Measurements from ENCODE around the gene CDC42.

CDC42 gene

DNA sequence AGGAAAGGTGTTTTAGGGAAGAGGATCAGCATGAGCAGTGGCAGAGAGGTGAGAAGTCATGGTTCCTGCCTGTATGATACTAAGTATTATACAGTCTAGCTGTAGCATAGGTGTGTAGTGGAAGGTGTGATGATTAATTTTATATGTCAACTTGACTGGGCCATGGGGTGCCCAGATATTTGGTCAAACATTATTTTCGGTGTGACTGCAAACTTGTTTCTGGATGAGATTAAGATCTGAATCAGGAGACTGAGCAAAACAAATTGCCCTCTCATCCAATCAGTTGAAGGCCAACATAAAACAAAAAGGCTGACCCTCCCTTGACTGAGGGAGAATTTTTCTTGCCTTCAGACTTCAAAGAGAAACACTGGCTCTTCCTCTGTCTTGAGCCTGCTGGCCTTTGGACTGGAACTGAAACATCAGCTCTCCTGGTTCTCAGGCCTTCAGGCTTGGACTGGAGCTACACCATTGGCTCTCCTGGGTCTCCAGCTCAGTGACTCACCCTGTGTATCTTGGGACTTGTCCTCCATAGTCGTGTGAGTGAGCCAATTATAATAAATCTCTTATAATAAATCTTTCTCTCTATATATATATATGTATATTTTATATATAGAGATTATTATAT, 6.8 kb upstream of the CDC42 start:
- Mint-ChIP-seq H3K27ac (peak overlapping the region; percentile 35), H3K27me3 (no peaks in the 10 kb centered on the region), H3K4me3 (no peak overlapping the region), H3K36me3 (ENCODE audit: low read depth) (no peaks in the 10 kb centered on the region), H3K9me3 (peaks cover 6% of the 10 kb centered on the region), H3K4me1 (peaks cover 71% of the 10 kb centered on the region)
- ATAC-seq, result no peak
- DNase-seq, result no peak

DNA sequence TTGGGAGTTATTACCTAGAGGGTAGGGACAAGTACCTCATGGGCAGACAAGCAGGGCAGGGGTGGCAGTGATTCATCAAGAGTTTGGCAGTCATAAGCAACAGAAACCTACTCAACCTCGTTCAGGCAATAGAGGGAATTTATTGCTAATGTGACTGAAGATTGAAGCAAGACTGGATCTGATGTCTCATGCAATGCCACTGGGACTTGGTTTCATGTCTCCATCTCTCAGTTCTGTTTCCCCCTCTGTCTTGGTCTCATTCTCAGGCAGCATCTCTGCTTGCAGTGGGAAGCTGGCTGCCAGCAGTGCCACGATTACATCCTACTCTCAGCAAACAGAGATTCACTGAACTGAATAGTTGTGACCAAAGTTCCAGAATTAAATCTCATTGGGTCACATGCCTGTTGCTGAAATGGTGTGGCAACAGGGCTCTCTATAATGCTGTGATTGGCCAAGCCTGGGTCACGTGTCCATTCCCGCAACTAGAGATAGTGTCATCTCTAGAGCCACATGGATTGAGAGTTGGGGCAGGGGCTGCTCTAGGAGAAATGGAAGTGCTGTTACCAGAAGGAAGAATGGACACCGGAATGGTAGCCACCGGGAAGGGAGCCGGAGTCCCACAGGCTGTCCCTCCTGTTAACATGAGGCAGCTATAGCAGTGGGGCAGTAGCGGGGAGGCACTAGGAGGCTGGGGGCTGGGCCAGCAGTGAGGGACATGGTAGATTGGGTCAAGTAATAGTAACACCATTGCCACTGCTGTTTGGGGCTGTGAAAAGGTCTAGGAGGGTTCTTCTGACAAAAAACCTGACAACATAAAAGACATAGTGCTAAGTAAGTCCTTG, 3.9 kb upstream of the CDC42 start:
- Mint-ChIP-seq H3K4me1 (peaks cover 68% of the 10 kb centered on the region), H3K9me3 (peaks cover 6% of the 10 kb centered on the region), H3K4me3 (peak overlapping the region; percentile 41), H3K36me3 (ENCODE audit: low read depth) (peaks cover 3% of the 10 kb centered on the region), H3K27ac (peak overlapping the region; percentile 97), H3K27me3 (no peaks in the 10 kb centered on the region)
- ATAC-seq (peak; percentile 65), DNase-seq (peak; percentile 44)

DNA sequence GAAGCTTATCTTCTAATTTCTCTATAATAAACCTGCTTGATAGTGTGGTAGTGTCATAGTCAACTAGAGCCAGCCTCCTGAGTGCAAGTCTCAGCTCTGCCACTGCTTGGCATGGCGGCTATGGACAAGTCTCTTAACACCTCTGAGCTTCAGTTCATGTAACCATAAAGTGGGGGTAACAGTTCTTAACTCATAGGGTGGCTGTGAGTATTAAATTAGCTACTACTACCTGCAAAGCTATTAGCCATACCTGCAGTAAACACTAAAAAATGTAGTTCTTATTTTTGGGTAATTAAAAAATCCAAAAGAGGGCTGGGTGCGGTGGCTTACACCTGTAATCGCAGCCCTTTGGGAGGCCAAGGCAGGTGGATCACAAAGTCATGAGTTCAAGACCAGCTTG, 2.2 kb upstream of the CDC42 start:
- Mint-ChIP-seq H3K4me3 (no peak overlapping the region), H3K4me1 (peaks cover 69% of the 10 kb centered on the region), H3K27me3 (no peaks in the 10 kb centered on the region), H3K9me3 (peaks cover 3% of the 10 kb centered on the region), H3K36me3 (ENCODE audit: low read depth) (peaks cover 17% of the 10 kb centered on the region), H3K27ac (no peak overlapping the region)
- no peak for ATAC-seq
- DNase-seq, result no peak

DNA sequence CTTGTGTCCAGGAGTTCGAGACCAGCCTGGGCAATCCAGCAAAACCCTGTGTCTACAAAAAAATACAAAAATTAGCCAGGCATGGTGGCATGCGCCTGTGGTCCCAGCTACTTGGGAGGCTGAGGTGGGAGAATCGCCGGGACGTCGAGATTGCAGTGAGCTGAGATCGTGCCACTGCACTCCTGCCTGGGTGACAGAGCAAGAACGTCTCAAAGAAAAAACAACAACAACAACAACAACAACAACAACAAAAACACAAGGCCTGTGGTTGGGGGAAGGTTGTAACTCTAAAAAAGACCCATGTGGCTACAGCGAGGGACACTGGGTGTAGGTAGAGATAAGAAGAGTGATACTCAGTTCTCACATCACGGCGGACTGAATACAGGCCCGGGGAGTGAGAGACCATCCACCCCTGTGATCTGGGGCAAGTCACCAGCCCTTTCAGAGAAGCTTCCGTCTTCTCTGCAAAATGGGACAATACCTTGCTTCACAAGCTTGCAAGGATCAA, 848 bp upstream of the CDC42 start:
- H3K27me3 Mint-ChIP-seq, result no peaks in the 10 kb centered on the region
- no peak for DNase-seq
- H3K4me1 Mint-ChIP-seq, result peaks cover 76% of the 10 kb centered on the region
- peak overlapping the region; percentile 81 for H3K4me3 Mint-ChIP-seq
- peak overlapping the region; percentile 88 for H3K27ac Mint-ChIP-seq
- ATAC-seq, result no peak
- peaks cover 28% of the 10 kb centered on the region for H3K36me3 Mint-ChIP-seq (ENCODE audit: low read depth)
- no peaks in the 10 kb centered on the region for H3K9me3 Mint-ChIP-seq

DNA sequence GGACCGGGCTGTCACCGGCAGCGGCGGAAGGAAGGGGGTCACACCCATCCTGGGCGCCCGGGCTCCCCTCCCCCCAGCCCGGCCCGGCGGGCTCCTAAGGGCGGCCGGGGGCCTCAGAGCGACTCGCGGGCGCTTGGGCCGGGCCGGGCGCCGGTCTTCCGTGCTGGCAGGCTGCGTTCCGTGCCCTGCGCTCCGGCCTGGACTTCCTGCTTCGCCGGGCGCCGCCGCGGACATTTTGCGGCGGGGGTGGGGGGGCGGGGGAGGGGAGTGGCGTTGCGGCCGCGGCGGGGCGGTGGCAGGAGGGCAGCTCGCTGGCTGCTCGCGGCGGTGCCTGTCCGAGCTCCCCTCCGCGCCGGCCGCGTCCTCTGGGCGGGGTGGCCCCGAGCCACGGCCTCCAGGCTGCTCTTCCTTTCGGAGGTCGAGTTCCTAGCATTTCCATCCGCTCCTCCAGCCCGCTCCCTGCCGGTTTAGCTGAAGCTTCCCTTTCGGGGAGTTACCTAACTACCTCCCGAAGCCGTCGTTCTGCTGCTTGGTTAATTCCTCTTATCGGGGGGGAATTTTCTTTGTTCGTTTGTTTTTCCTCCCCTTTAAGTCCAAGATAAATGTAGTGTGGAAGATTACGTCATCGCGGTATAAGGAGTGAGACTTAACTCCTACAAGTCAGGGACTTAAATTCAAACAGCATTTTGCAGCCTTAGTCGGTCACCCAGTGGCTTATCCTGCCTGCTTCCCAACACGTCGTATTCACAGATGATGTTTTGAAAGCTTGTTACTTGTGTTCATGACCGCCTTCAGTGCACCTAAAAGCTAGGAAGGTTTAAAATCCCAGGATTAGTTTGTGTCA, 730 bp downstream of the CDC42 start:
- Mint-ChIP-seq H3K27ac (peak overlapping the region; percentile 95), H3K4me1 (peaks cover 76% of the 10 kb centered on the region), H3K9me3 (no peaks in the 10 kb centered on the region), H3K27me3 (no peaks in the 10 kb centered on the region), H3K4me3 (peak overlapping the region; percentile 98), H3K36me3 (ENCODE audit: low read depth) (peaks cover 39% of the 10 kb centered on the region)
- ATAC-seq (peak; percentile 16), DNase-seq (peak; percentile 50)

DNA sequence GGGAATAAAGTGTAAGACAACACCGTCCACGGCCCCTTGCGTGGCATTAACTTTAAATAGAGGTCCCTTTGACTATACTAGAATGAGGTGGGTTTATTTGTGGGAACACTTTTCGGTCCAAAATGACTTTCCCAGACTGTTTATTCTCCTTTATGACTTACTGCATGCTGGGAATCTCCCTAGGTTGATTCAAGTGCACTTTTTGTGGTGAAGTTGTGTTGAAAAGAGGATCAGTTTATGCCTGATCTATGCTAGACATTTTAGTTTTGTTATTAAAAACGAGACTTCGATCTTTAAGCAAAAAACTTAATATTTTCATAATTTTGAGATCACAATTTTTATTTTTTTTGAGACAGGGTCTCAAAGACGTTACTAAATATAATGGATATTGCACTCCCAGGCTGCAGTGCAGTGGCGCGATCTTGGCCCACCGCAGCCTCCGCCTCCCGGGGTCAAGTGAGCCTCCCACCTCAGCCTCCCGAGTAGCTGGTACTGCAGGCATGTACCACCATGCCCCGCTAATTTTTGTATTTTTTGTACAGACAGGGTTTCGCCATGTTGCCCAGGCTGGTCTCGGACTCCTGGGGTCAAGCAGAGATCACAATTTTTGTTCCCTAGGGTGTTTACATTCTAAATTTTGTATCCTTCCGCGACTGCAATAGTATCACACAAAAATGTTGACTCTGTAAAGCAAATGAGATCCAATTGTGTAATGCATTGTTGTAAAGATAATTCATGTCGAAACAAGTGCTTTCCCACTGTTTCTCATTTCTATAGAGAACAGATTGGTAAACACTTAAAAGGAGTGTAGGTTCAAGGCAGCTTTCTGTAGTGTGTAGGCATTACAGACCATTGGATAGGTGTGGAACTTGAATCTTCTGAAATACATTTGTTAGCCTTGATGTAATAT, 1.6 kb downstream of the CDC42 start:
- peak; percentile 6 for ATAC-seq
- Mint-ChIP-seq H3K27ac (peak overlapping the region; percentile 95), H3K4me3 (peak overlapping the region; percentile 98), H3K4me1 (peaks cover 71% of the 10 kb centered on the region), H3K36me3 (ENCODE audit: low read depth) (peaks cover 41% of the 10 kb centered on the region), H3K27me3 (no peaks in the 10 kb centered on the region), H3K9me3 (no peaks in the 10 kb centered on the region)
- DNase-seq, result no peak

DNA sequence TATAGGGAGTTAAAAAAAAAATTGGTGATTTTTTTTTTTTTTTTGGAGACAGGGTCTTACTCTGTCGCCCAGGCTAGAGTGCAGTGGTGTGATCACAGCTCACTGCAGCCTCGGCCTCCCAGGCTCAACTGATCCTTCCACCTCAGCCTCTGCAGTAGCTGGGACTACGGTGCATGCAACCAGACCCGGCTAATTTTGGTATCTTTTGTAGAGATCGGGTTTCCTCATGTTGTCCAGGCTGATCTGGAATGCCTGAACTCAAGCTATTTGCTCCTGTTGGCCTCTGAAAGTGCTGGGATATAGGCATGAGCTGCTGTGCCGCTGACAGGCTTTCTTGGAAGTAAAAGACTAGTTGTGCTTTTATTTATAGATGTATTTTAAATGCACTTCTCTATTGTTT, 3.0 kb downstream of the CDC42 start:
- Mint-ChIP-seq H3K27me3 (no peaks in the 10 kb centered on the region), H3K9me3 (no peaks in the 10 kb centered on the region), H3K4me3 (peak overlapping the region; percentile 77), H3K27ac (peak overlapping the region; percentile 76), H3K4me1 (peaks cover 76% of the 10 kb centered on the region), H3K36me3 (ENCODE audit: low read depth) (peaks cover 44% of the 10 kb centered on the region)
- DNase-seq (no peak), ATAC-seq (no peak)

DNA sequence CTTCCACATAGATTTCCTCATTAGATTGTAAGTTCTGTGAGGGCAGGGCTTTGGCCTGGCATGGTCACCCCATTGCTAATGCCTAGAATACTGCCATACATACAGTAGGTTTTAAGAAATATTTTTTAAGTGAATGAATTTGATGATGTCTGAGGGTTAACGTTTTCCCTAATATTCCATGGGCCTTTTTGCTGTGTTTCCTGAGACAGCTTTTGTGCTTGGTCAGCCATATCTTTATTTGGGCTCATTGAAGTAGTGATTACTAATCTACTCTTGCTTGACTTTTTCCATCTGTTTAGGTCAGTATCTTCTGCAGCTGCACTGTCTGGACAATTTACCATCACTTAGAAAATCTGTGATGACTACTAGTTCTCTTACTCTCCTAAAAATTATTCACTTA, 3.5 kb downstream of the CDC42 start:
- Mint-ChIP-seq H3K36me3 (ENCODE audit: low read depth) (peaks cover 47% of the 10 kb centered on the region), H3K9me3 (no peaks in the 10 kb centered on the region), H3K4me1 (peaks cover 82% of the 10 kb centered on the region), H3K4me3 (peak overlapping the region; percentile 77), H3K27me3 (no peaks in the 10 kb centered on the region), H3K27ac (peak overlapping the region; percentile 28)
- ATAC-seq, result no peak
- no peak for DNase-seq

DNA sequence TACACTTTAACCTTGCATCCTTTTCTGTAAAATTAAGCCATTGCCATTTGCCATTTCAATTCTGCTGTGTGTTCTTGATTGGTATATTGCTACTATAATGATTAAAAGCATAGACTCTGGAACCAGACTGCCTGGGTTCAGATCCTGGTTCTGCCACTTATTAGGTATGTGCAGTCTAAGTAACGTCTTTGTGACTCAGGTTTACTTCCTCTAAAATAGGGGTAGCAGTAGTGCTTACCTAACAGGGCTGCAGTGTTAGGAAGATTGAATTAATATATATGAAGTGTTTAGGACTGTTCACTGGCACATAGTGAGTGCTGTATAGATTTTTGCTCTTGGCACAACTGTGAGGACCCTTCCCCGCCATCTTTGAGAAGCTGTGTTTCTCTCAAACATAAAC, 4.4 kb downstream of the CDC42 start:
- ATAC-seq (no peak), DNase-seq (no peak)
- peaks cover 47% of the 10 kb centered on the region for H3K36me3 Mint-ChIP-seq (ENCODE audit: low read depth)
- H3K27me3 Mint-ChIP-seq, result no peaks in the 10 kb centered on the region
- peak overlapping the region; percentile 28 for H3K27ac Mint-ChIP-seq
- peaks cover 84% of the 10 kb centered on the region for H3K4me1 Mint-ChIP-seq
- no peaks in the 10 kb centered on the region for H3K9me3 Mint-ChIP-seq
- H3K4me3 Mint-ChIP-seq, result peak overlapping the region; percentile 34

DNA sequence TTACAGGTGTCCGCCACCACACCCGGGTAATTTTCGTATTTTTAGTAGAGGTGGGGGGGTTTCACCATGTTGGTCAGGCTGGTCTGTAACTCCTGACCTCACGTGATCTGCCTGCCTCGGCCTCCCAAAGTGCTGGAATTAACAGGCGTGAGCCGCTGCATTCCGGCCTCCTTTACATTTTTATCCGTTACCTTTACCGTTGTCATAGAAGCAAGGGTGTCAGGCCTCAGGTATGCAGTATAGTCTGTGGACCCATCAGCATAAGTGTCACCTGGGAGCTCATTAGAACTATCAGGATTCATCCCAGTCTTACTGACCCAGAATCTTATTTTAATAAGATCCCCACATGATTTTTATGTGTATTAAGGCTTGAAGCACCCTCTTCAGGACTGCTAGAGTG, 5.4 kb downstream of the CDC42 start:
- Mint-ChIP-seq H3K27ac (peak overlapping the region; percentile 31), H3K9me3 (no peaks in the 10 kb centered on the region), H3K36me3 (ENCODE audit: low read depth) (peaks cover 49% of the 10 kb centered on the region), H3K4me1 (peaks cover 86% of the 10 kb centered on the region), H3K27me3 (no peaks in the 10 kb centered on the region), H3K4me3 (no peak overlapping the region)
- DNase-seq (no peak), ATAC-seq (no peak)

DNA sequence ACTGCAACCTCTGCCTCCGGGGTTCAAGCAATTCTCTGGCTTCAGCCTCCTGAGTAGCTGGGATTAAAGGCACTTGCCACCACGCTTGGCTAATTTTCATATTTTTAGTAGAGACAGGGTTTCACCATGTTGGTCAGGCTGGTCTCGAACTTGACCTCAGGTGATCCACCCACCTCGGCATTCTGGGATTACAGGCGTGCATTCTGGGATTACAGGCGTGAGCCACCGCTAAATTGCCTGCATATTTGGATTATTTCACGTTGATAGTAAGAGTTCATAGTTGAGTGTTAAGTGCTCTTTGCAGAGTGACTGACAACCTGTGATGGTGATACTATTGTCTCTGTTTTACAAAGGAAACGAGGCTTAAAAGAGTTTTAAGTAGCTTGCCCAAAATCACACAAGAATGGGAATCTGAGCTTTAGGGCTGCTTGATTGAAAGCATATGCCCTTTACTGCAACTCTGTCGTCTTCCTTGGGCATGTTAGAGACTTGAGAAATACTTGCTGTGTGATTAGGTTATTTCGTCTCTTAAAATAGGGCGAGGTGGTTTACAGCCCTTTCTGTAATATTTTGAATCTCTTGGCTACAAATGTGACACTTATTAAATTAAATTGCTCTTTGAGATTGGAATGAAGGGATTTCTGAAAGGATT, 12.4 kb downstream of the CDC42 start:
- Mint-ChIP-seq H3K9me3 (no peaks in the 10 kb centered on the region), H3K4me3 (no peak overlapping the region), H3K27me3 (no peaks in the 10 kb centered on the region), H3K4me1 (peaks cover 91% of the 10 kb centered on the region), H3K36me3 (ENCODE audit: low read depth) (peaks cover 51% of the 10 kb centered on the region), H3K27ac (peak overlapping the region; percentile 73)
- ATAC-seq (no peak), DNase-seq (no peak)

DNA sequence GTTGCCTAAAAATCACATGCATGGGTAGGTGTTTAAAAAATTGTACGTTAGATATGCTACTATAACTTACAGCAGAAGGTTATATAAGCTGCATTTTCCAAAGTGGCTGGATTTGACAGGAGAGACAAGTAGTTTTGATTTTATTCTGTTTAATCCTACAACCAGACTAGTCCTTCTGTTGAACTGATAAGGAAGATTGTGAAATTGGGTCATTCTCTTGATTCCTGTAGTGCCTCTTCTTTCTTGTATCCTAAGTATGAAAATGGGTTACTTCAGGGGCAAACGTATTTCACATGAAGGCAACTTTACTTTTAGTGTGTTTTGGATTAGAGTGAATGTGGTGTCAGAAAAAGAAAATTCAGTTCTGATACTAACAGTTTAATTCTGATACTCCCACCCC, 19.0 kb downstream of the CDC42 start:
- H3K36me3 Mint-ChIP-seq (ENCODE audit: low read depth), result peaks cover 55% of the 10 kb centered on the region
- H3K27ac Mint-ChIP-seq, result peak overlapping the region; percentile 66
- DNase-seq (no peak), ATAC-seq (no peak)
- H3K4me3 Mint-ChIP-seq, result no peak overlapping the region
- peaks cover 85% of the 10 kb centered on the region for H3K4me1 Mint-ChIP-seq
- H3K27me3 Mint-ChIP-seq, result no peaks in the 10 kb centered on the region
- no peaks in the 10 kb centered on the region for H3K9me3 Mint-ChIP-seq

DNA sequence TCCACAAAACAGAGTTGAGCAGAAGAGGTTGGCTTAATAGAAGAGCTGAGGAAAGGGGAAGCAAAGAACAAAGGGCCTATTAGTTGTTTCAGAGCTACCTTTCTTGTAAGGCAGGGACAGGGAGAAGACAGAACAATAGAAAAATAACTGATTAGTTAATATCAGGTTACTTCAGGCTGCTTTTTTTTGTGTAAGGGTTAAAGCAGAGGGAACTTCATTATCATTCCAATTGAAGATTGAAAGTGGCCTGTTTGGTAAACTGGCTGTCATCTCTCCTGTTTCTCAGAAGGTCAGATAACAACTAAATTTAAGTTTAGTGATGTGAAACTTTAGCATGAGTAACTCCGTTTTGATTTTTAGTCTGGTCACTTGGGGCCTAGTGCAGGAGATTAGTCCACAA, 22.3 kb downstream of the CDC42 start:
- Mint-ChIP-seq H3K4me3 (peak overlapping the region; percentile 5), H3K36me3 (ENCODE audit: low read depth) (peaks cover 60% of the 10 kb centered on the region), H3K27ac (peak overlapping the region; percentile 23), H3K9me3 (no peaks in the 10 kb centered on the region), H3K27me3 (no peaks in the 10 kb centered on the region), H3K4me1 (peaks cover 90% of the 10 kb centered on the region)
- DNase-seq (no peak), ATAC-seq (no peak)
